Stomach (tissue), 9 donors: ENCODE data around the gene RAB3D. TPM values are rescaled to one million over a fixed set of nuclear protein-coding genes. Genes with fewer than 3 reads are reported as not detected.
"Not testable (repeated sequence)": the region's sequence is repeated elsewhere in the genome, so short reads cannot be mapped to it uniquely, and the experiment has no call there.

Source experiments
- DNase-seq, 2 donors: peaks; one replicate each; pipeline versions ENCODE4 v3.0.0 to v3.0.0-alpha.2; 2013 to 2019
- H3K27ac ChIP-seq, 5 donors: fragments of 200-600 bp in 4 of 5; sonication (generic) in 4 of 5; one replicate each; pipeline ENCODE4 v1.5.1; 2013 to 2019; ENCODE audit warnings: mild to moderate bottlenecking in 1 of 5, moderate library complexity in 1 of 5
- H3K27me3 ChIP-seq, 3 donors: fragments of 200-600 bp; sonication (generic); one replicate each; pipeline ENCODE4 v1.5.1; 2017 to 2019; ENCODE audit warnings: mixed run types in 1 of 3
- H3K36me3 ChIP-seq, 4 donors: fragments of 200-600 bp; sonication (generic); 1 replicate in 3 of 4; 2 replicates in 1 of 4; pipeline ENCODE4 v1.5.1; 2016 to 2019
- H3K4me1 ChIP-seq, 4 donors: fragments of 200-600 bp; sonication (generic); one replicate each; pipeline ENCODE4 v1.5.1; 2016 to 2019
- H3K4me3 ChIP-seq, 4 donors: fragments of 200-600 bp; sonication (generic) in 3 of 4; one replicate each; pipeline ENCODE4 v1.5.1; 2016 to 2019; ENCODE audit warnings: mild to moderate bottlenecking in 1 of 4
- H3K9me3 ChIP-seq, 4 donors: fragments of 200-600 bp; sonication (generic); one replicate each; pipeline ENCODE4 v1.5.1; 2016 to 2019
- EP300 ChIP-seq: sonication (generic); formaldehyde crosslinking; IDR thresholded peaks from one replicate; pipeline ENCODE4 v1.6.1; 2017; ENCODE audit warnings: antibody characterized with exemption
- POLR2A ChIP-seq, 4 donors: fragments of 450-650 bp; IDR thresholded peaks; one replicate each; pipeline ENCODE4 v1.6.1; 2016; ENCODE audit warnings: antibody characterized with exemption in 4 of 4, control low read depth in 2 of 4, mild to moderate bottlenecking in 1 of 4, moderate library complexity in 1 of 4
- POLR2AphosphoS5 ChIP-seq, 3 donors: sonication (generic); formaldehyde crosslinking; IDR thresholded peaks; one replicate each; pipeline ENCODE4 v1.6.1; 2016; ENCODE audit warnings: antibody characterized with exemption in 3 of 3
- WGBS, 5 donors: extraction: QIAGEN DNeasy Blood & Tissue Kit in 3 of 5; methylation state at CpG; one replicate each; pipeline versions ENCODE4 v1.1.5 to v1.1.7; 2013 to 2018; 5-methylcytosine and 5-hydroxymethylcytosine counted together
- intact Hi-C: fragments of 100-400 bp; cut with DNase I; formaldehyde crosslinking; loops from one replicate; pipeline ENCODE4 v1.15.1; 2023; ENCODE audit warnings: low total_unique reads
- polyA plus RNA-seq, 3 donors: library from polyadenylated mRNA; stranded (reverse); fragments of 200-250 nt; gene quantifications; one replicate each; pipeline ENCODE4 v1.2.3, GENCODE V29; 2013
- total RNA-seq, 5 donors: library from RNA; depleted of rRNA; stranded (reverse); fragments of >200 nt; gene quantifications; one replicate each; pipeline versions ENCODE4 v1.1.0 to v1.2.3, GENCODE V29; 2014 to 2016
- TF ChIP-seq, protein P1 (sequence below), 7 experiments: fragments of 450-650 bp in 4 of 7; fragments of 200-600 bp in 3 of 7; sonication (generic) in 3 of 7; IDR thresholded peaks; one replicate each; pipeline ENCODE4 v1.5.1; 2016 to 2019; ENCODE audit warnings: antibody characterized with exemption in 7 of 7, control low read depth in 2 of 7, mild to moderate bottlenecking in 1 of 7
- donor health status: healthy with polysubstance abuse.
- donor health status: Bipolar disorder and iron deficiency.
- donor health status: healthy.

RAB3D gene
- total and polyA plus RNA-seq, 8 donors = 11.6 to 63.3 (median 19.0) TPM

DNA sequence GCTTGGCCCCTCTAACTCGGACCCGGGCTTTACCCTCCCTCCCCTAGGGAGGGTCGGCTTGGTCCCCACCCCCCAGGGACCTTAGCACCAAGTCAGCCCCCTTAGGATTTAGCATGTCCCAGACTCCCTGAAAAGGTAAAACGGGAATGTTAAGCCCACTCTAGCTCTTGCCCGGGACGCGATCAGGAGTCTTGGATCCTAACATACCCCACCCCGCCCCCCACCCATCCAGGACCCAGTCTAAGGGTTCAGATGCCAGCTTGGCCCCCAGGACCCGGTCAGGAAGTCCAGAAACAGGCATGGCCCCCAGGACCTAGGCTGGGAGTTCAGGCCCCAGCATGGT, 44.2 kb upstream of the RAB3D start:
- intact Hi-C loops = no loop called here
- Histone ChIP-seq H3K4me1 (peaks cover 28 to 64% (median 48%) of the 10 kb centered on the region in 4 donors), H3K27me3 (peaks cover 0 to 26% (median 0%) of the 10 kb centered on the region in 3 donors), H3K9me3 (no peaks in the 10 kb centered on the region), H3K27ac (peak overlapping the region; percentile 52 to 78 (median 70)), H3K36me3 (no peaks in the 10 kb centered on the region), H3K4me3 (peak overlapping the region; percentile 40 to 58 (median 43))
- TF ChIP-seq POLR2A (IDR thresholded peaks at IDR 0.05) (no peak), EP300 (no peak), POLR2AphosphoS5 (IDR thresholded peaks at IDR 0.05) (no peak)
- TF ChIP-seq, protein P1, sequence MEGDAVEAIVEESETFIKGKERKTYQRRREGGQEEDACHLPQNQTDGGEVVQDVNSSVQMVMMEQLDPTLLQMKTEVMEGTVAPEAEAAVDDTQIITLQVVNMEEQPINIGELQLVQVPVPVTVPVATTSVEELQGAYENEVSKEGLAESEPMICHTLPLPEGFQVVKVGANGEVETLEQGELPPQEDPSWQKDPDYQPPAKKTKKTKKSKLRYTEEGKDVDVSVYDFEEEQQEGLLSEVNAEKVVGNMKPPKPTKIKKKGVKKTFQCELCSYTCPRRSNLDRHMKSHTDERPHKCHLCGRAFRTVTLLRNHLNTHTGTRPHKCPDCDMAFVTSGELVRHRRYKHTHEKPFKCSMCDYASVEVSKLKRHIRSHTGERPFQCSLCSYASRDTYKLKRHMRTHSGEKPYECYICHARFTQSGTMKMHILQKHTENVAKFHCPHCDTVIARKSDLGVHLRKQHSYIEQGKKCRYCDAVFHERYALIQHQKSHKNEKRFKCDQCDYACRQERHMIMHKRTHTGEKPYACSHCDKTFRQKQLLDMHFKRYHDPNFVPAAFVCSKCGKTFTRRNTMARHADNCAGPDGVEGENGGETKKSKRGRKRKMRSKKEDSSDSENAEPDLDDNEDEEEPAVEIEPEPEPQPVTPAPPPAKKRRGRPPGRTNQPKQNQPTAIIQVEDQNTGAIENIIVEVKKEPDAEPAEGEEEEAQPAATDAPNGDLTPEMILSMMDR (IDR thresholded peaks at IDR 0.05) = no peak
- WGBS, 5 donors = 0 to 7% (median 0%) methylated on average over 4 to 9 of the region's 9 CpGs
- DNase-seq = no peak

DNA sequence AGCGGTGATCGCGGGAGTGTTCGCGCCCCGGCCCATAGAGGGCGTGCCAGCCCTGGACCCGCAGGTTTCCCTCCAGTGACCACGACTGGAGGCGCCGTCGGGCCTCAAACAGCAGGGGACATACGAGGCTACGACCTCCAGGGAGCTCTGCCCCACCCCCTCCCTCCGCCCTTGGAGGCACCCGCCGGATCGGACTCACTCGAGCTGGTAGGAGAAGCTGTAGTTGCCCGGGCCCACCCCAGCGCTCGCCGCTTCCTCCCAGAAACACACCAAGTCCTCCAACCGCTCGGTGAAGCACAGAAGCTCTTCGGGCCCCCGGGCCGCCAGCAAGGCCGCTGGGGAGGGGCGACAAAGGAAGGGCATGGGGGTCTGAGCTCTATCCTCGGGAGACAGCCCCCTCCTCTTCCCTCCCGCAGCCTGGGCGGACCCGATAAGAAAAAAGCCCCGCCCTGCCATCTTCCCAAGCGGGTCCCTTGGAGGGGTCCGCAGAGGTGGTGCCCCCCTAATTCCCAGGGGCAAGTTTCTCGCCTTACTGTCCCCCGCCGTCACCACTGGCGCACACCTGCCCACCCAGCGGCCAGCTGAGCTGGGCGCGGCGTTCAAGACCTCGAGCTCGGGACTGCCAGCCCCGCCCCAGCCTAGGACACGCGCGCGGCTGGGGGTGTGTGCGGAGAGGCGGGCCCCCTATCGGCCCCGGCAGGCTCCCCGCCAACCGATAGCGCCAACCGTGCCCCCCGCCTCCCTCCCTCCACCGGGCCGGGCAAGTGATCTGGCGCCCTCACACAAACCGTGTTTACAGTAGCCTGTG, 43.6 kb upstream of the RAB3D start:
- intact Hi-C loops = no loop called here
- Histone ChIP-seq H3K36me3 (peaks cover 0 to 3% (median 0%) of the 10 kb centered on the region in 4 donors), H3K9me3 (no peaks in the 10 kb centered on the region), H3K27me3 (peaks cover 0 to 26% (median 0%) of the 10 kb centered on the region in 3 donors), H3K4me1 (peaks cover 32 to 70% (median 54%) of the 10 kb centered on the region in 4 donors), H3K27ac (peak overlapping the region; percentile 52 to 78 (median 70)), H3K4me3 (peak overlapping the region; percentile 40 to 58 (median 43))
- DNase-seq = peak; percentile 71 to 89
- TF ChIP-seq, protein P1 (IDR thresholded peaks at IDR 0.05) = peak in 5 of 7 experiments; percentile 46 to 64 (median 52)
- TF ChIP-seq EP300 = no peak
- 1 to 2% (median 1%) methylated on average over 24 to 65 of the region's 65 CpGs for WGBS, 5 donors

DNA sequence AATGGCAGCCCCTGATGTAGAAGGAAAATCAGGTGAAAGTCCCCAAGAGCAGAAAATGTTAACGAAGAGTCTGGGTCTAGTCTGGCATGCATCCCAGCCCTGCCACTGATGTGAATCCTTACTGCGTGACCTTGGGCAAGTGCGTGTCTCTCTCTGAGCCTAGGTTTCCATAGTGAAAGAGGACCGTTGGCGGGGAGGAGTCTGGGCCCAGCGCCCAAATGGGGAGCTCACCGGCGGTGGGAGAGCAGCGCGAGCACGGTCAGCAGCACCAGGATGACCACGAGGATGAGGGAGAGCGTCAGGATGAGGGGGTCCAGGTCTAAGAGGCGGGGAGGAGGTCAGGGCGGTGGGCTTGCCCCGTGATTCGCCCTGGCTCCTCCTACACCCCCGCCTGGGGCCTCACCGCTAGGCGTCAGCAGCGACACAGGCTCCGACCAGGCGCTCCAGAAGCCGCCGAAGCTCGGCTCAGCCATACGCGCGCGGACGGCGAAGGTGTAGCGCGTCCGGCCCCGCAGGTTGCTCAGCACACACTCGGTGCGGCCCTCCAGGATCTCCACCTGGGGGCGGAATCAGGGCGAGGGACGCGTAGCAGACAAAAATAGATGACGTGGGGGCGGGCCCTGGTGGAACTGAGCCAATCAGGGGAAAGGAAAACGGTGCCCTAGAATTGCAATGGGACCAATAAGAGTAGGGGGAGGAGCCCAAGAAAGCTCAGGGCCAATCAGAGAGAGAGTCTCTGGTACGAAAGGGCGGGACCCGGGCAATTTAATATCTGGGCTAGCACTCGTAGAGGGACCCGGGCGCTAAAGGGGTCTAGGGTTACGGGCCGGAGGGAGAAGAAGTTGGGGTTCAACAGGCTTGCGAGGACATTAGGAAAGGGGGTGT, 41.4 kb upstream of the RAB3D start:
- intact Hi-C loops = no loop called here
- TF ChIP-seq POLR2AphosphoS5 (IDR thresholded peaks at IDR 0.05) = peak; percentile 75 to 97 (median 97)
- no peak for TF ChIP-seq EP300
- TF ChIP-seq, protein P1 (IDR thresholded peaks at IDR 0.05) = peak in 6 of 7 experiments; percentile 5 to 92 (median 81)
- TF ChIP-seq POLR2A (IDR thresholded peaks at IDR 0.05) = peak in 2 of 4 donors; percentile 54 to 61
- Histone ChIP-seq H3K27ac (peak overlapping the region; percentile 76 to 93 (median 84)), H3K4me1 (peaks cover 48 to 83% (median 73%) of the 10 kb centered on the region in 4 donors), H3K27me3 (peaks cover 0 to 26% (median 0%) of the 10 kb centered on the region in 3 donors), H3K36me3 (peaks cover 0 to 7% (median 0%) of the 10 kb centered on the region in 4 donors), H3K9me3 (no peaks in the 10 kb centered on the region), H3K4me3 (peak overlapping the region; percentile 50 to 67 (median 59))
- peak; percentile 95 to 98 for DNase-seq
- 0 to 1% (median 1%) methylated on average over 37 to 54 of the region's 54 CpGs for WGBS, 5 donors

DNA sequence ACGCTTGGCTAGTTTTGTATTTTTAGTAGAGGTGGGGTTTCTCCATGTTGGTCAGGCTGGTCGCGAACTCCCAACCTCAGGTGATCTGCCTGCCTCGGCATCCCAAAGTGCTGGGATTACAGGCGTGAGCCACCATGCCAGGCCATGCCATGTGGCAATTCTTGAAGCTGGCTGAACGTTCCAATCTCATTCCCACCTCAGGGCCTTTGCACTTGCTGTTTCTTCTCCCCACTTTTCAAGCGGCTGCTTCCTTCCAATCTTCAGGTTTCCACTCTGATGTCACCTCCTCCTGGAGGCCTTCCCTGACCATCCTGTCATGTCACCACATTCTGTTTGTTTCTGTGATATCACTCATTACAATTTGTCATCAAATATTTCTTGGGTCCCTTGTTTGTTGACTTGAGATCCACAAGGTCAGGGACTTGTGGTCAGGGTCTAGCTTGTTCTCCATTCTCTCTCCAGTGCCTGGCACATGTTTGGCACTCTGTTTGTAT, 40.4 kb upstream of the RAB3D start:
- H3K4me3 ChIP-seq = peak overlapping the region in 3 of 4 donors; percentile 50 to 67 (median 57)
- TF ChIP-seq POLR2AphosphoS5 (IDR thresholded peaks at IDR 0.05) (no peak), EP300 (no peak), POLR2A (IDR thresholded peaks at IDR 0.05) (no peak)
- TF ChIP-seq, protein P1 (IDR thresholded peaks at IDR 0.05) = no peak
- H3K27ac ChIP-seq = peak overlapping the region in 4 of 5 donors; percentile 81 to 99 (median 92)
- peaks cover 0 to 26% (median 0%) of the 10 kb centered on the region in 3 donors for H3K27me3 ChIP-seq
- intact Hi-C loops = loop anchor here (5.0 kb wide), 1 partner anchor 52 kb away; no protein-coding TSS in a partner anchor
- WGBS, 5 donors = 93 to 97% (median 93%) methylated on average over 5 to 7 of the region's 7 CpGs
- H3K36me3 ChIP-seq = peaks cover 0 to 7% (median 0%) of the 10 kb centered on the region in 4 donors
- H3K4me1 ChIP-seq = peaks cover 55 to 89% (median 81%) of the 10 kb centered on the region in 4 donors
- DNase-seq = no peak
- no peaks in the 10 kb centered on the region for H3K9me3 ChIP-seq

DNA sequence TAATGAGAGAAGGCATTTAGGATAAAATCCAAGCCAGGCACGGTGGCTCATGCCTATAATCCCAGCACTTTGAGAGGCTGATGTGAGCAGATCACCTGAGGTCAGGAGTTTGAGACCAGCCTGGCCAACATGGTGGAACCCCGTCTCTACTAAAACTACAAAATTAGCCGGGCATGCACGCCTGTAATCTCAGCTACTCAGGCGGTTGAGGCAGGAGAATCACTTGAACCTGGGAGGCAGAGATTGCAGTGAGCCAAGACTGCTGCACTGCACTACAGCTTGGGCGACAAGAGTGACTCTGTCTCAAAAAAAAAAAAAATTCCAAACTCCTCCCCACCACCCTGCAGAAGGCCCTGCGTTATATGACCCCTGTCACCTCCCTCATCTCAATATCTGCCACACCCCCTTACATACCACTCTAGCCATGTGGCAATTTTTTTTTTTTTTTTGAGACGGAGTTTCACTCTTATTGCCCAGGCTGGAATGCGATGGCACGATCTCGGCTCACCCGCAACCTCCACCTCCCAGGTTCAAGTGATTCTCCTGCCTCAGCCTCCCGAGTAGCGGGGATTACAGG, 39.9 kb upstream of the RAB3D start:
- 79 to 88% (median 85%) methylated on average over 14 of the region's 14 CpGs for WGBS, 5 donors
- H3K4me3 ChIP-seq, DNase-seq, H3K9me3 ChIP-seq, H3K36me3 ChIP-seq: not testable (repeated sequence)
- intact Hi-C loops = loop anchor here (5.0 kb wide), 1 partner anchor 53 kb away; no protein-coding TSS in a partner anchor
- Histone ChIP-seq H3K27ac (peak overlapping the region in 2 of 5 donors; percentile 16 to 99), H3K27me3 (peaks cover 0 to 26% (median 0%) of the 10 kb centered on the region in 3 donors), H3K4me1 (peaks cover 54 to 87% (median 81%) of the 10 kb centered on the region in 4 donors)
